DND-41 (cell line): ENCODE results near the gene NRCAM.

Source experiments
- ATAC-seq: fragments of 200-7000 bp; cut with Tn5 transposase; 3 replicates; pipeline ENCODE4 v1.9.1; 2021; ENCODE audit warnings: low read depth; ENCODE audit not compliant: insufficient read depth
- DNase-seq: peaks from one replicate; pipeline ENCODE4 v3.0.0-alpha.2; 2020
- H2AFZ ChIP-seq: 2 replicates; pipeline ENCODE4 v1.6.0; 2012; ENCODE audit warnings: low read depth, low read length
- H3K27ac ChIP-seq: 2 replicates; pipeline ENCODE4 v1.5.1; 2012; ENCODE audit warnings: low read length, inconsistent platforms
- H3K27me3 ChIP-seq: fragments of 200-600 bp; sonication (generic); 2 replicates; pipeline ENCODE4 v1.6.0; 2012; ENCODE audit warnings: low read length, mild to moderate bottlenecking, inconsistent platforms; ENCODE audit not compliant: insufficient read depth, poor library complexity
- H3K36me3 ChIP-seq: 2 replicates; pipeline ENCODE4 v1.5.1; 2012; ENCODE audit warnings: low read length, inconsistent platforms; ENCODE audit not compliant: insufficient read depth
- H3K4me1 ChIP-seq: 2 replicates; pipeline ENCODE4 v1.5.1; 2012; ENCODE audit warnings: mild to moderate bottlenecking, low read length; ENCODE audit not compliant: insufficient read depth
- H3K4me2 ChIP-seq: 2 replicates; pipeline ENCODE4 v1.6.0; 2012; ENCODE audit warnings: mild to moderate bottlenecking, moderate library complexity, low read length, inconsistent platforms; ENCODE audit not compliant: insufficient read depth
- H3K4me3 ChIP-seq, 2 experiments: fragments of 200-600 bp in 1 of 2; shearing (Covaris generic) in 1 of 2; 2 replicates each; pipeline ENCODE4 v1.5.1; 2012 to 2016; ENCODE audit warnings: inconsistent platforms in 2 of 2, low read length in 2 of 2, mild to moderate bottlenecking in 2 of 2, low read depth in 1 of 2, moderate library complexity in 1 of 2
- H3K79me2 ChIP-seq: 2 replicates; pipeline ENCODE4 v1.6.0; 2012; ENCODE audit warnings: low read length, inconsistent platforms; ENCODE audit not compliant: insufficient read depth
- H3K9ac ChIP-seq: 2 replicates; pipeline ENCODE4 v1.6.0; 2012; ENCODE audit warnings: low read depth, mild to moderate bottlenecking, inconsistent platforms, low read length, moderate library complexity
- H3K9me3 ChIP-seq: 2 replicates; pipeline ENCODE4 v1.5.1; 2012; ENCODE audit warnings: low read length, moderate library complexity, mild to moderate bottlenecking, inconsistent platforms; ENCODE audit not compliant: insufficient read depth, severe bottlenecking
- H4K20me1 ChIP-seq: 2 replicates; pipeline ENCODE4 v1.6.0; 2012; ENCODE audit warnings: low read length; ENCODE audit not compliant: insufficient read depth
- EZH2 ChIP-seq: IDR thresholded peaks from 3 replicates; pipeline ENCODE4 v1.6.1; 2012; ENCODE audit warnings: borderline replicate concordance, low read depth, mild to moderate bottlenecking, moderate library complexity, low read length, inconsistent platforms; ENCODE audit not compliant: severe bottlenecking
- TF ChIP-seq, protein P1 (sequence below): IDR thresholded peaks from 2 replicates; pipeline ENCODE4 v1.5.1; 2012; ENCODE audit warnings: borderline replicate concordance, low read length, moderate library complexity, mild to moderate bottlenecking; ENCODE audit not compliant: poor library complexity, severe bottlenecking; ENCODE audit errors: extremely low read depth

NRCAM gene

DNA sequence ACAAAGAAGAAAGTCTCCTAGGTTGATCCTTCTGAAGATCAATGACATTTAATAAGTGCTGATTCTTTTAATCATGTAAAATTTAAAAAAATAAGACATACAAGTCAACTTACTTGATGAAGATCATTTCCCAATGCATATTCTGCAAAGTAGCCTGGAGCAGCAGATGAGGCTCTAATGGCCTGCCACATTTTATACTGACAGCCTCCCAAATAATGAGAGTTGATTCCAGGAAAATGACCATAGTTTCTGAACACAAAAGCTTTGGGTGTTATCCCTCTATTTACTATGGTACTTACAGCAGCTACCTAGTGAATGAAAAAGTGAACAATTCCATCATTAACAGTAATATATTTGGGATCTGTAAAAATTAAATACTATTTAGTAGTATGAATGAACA lies 31.4 kb upstream of the NRCAM start:
- H3K27ac ChIP-seq, result no peak overlapping the region
- no peak overlapping the region for H2AFZ ChIP-seq
- H3K79me2 ChIP-seq, result no peaks in the 10 kb centered on the region
- H3K36me3 ChIP-seq, result no peaks in the 10 kb centered on the region; the same call in 1 of the 2 replicates
- H3K9ac ChIP-seq, result no peak overlapping the region
- TF ChIP-seq EZH2, result no peak
- TF ChIP-seq, protein P1, sequence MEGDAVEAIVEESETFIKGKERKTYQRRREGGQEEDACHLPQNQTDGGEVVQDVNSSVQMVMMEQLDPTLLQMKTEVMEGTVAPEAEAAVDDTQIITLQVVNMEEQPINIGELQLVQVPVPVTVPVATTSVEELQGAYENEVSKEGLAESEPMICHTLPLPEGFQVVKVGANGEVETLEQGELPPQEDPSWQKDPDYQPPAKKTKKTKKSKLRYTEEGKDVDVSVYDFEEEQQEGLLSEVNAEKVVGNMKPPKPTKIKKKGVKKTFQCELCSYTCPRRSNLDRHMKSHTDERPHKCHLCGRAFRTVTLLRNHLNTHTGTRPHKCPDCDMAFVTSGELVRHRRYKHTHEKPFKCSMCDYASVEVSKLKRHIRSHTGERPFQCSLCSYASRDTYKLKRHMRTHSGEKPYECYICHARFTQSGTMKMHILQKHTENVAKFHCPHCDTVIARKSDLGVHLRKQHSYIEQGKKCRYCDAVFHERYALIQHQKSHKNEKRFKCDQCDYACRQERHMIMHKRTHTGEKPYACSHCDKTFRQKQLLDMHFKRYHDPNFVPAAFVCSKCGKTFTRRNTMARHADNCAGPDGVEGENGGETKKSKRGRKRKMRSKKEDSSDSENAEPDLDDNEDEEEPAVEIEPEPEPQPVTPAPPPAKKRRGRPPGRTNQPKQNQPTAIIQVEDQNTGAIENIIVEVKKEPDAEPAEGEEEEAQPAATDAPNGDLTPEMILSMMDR, result no peak
- H3K4me2 ChIP-seq, result no peak overlapping the region
- H3K4me1 ChIP-seq, result no peaks in the 10 kb centered on the region
- no peaks in the 10 kb centered on the region for H3K27me3 ChIP-seq
- H3K4me3 ChIP-seq, result no peak overlapping the region
- ATAC-seq (no peak), DNase-seq (no peak)
- H3K9me3 ChIP-seq, result no peaks in the 10 kb centered on the region
- H4K20me1 ChIP-seq, result no peaks in the 10 kb centered on the region

DNA sequence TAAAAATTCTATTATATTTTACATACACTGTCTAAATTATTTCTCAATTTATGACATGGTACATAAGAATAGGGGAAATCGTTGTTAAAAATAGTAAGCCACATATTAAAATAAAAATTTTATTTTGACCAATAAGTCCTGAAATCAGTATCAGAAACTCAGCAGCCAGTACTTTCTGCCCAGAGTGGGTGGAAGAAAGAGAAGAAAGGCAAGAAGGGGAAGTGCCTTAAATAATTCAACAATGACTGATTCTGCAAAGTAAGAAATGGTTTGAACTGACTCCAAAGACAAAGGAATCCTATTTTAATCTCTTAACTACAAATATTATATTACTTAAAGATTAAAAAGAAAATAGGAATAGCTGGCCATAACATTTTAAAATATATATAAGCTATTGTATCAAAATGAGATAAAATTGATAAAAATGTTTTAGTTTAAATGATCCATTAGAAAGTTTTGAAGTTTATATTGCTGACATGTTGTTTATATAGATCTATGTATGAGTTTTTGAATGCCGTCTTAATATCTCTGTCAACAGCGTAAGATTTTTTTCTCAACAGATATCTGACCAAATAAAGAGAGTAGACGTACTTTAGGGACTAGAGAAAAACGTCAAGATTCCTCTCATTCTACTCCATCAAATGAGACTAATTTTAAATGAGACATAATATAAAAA lies 30.2 kb upstream of the NRCAM start:
- Histone ChIP-seq H2AFZ (no peak overlapping the region), H3K4me1 (no peaks in the 10 kb centered on the region), H3K27me3 (no peaks in the 10 kb centered on the region), H4K20me1 (no peaks in the 10 kb centered on the region), H3K4me3 (no peak overlapping the region), H3K27ac (no peak overlapping the region), H3K4me2 (no peak overlapping the region), H3K9me3 (no peaks in the 10 kb centered on the region), H3K79me2 (no peaks in the 10 kb centered on the region), H3K36me3 (no peaks in the 10 kb centered on the region; the same call in 1 of the 2 replicates), H3K9ac (no peak overlapping the region)
- TF ChIP-seq, protein P1, result no peak
- TF ChIP-seq EZH2, result no peak
- no peak for ATAC-seq
- DNase-seq, result no peak

DNA sequence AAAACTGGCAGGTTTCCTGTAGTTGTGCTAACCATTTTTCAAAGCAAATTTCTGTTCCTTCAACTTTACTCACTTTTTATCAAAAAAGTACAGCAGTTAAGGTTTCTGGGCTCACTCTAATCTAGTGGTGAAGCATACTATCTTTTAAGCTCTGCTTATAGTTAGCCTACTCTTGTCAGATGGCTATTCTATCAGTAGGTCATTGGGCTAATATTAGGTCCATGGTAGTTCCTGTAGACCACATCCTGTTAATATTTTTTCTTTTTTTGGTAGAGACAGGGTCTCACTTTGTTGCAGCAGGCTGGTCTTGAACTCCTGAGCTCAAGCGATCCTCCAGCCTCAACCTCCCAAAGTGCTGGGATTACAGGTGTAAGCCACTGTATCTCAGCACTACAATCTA lies 27.9 kb upstream of the NRCAM start:
- H3K27me3 ChIP-seq, result no peaks in the 10 kb centered on the region
- no peak overlapping the region for H3K4me3 ChIP-seq
- no peaks in the 10 kb centered on the region for H3K79me2 ChIP-seq
- no peak for TF ChIP-seq EZH2
- TF ChIP-seq, protein P1, result no peak
- ATAC-seq (no peak), DNase-seq (no peak)
- no peak overlapping the region for H3K9ac ChIP-seq
- H3K36me3 ChIP-seq, result no peaks in the 10 kb centered on the region; the same call in 1 of the 2 replicates
- H3K9me3 ChIP-seq, result no peaks in the 10 kb centered on the region
- H4K20me1 ChIP-seq, result no peaks in the 10 kb centered on the region
- H2AFZ ChIP-seq, result no peak overlapping the region
- H3K4me2 ChIP-seq, result no peak overlapping the region
- no peak overlapping the region for H3K27ac ChIP-seq
- H3K4me1 ChIP-seq, result no peaks in the 10 kb centered on the region

DNA sequence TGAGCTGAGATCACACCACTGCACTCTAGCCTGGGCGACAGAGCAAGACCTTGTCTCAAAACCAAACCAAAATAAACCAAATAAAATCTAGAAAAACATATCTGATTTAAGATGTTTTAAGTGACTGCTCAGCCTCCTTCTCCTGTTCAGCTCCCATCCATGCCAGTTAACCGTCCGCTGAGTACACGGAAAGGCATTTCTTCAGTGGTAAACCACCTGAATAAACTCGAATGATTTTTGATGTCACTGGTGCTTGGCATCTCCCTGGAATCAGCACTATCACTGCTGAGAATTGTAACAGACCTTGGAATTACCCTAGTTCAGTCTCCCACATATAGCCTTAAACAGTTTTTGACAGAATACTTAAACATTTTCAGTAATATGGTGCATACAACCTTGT lies 24.1 kb upstream of the NRCAM start:
- Histone ChIP-seq H2AFZ (no peak overlapping the region), H3K79me2 (no peaks in the 10 kb centered on the region), H3K4me1 (no peaks in the 10 kb centered on the region), H3K9me3 (no peaks in the 10 kb centered on the region), H3K9ac (no peak overlapping the region), H3K36me3 (peaks cover 11% of the 10 kb centered on the region; the same call in 1 of the 2 replicates), H3K4me3 (no peak overlapping the region), H3K27me3 (no peaks in the 10 kb centered on the region), H4K20me1 (no peaks in the 10 kb centered on the region), H3K27ac (no peak overlapping the region), H3K4me2 (no peak overlapping the region)
- ATAC-seq (no peak), DNase-seq (no peak)
- TF ChIP-seq EZH2, result no peak
- TF ChIP-seq, protein P1, result no peak
